SK-N-SH treated with all-trans-retinoic acid at 6 μM for 48 hours (cell line): ENCODE data around the gene SERPINF2.

ENCODE experiments used
- ATAC-seq: fragments of 200-7000 bp; cut with Tn5 transposase; 3 replicates; pipeline ENCODE4 v1.9.1; 2020; ENCODE audit warnings: mild to moderate bottlenecking, moderate library complexity
- BACH2 ChIP-seq: fragments of 250-450 bp; sonication (Bioruptor Pico); IDR thresholded peaks from 2 replicates; pipeline ENCODE4 v1.9.0; 2021; ENCODE audit warnings: mild to moderate bottlenecking, borderline replicate concordance
- CREB5 ChIP-seq: fragments of 250-450 bp; sonication (Bioruptor Pico); IDR thresholded peaks from 2 replicates; pipeline ENCODE4 v1.5.1; 2020; ENCODE audit warnings: low read depth, mild to moderate bottlenecking, moderate library complexity
- CSDC2 ChIP-seq: fragments of 250-450 bp; sonication (Bioruptor Pico); IDR thresholded peaks from 2 replicates; pipeline ENCODE4 v1.5.0; 2020; ENCODE audit warnings: mild to moderate bottlenecking, moderate library complexity
- ESRRG ChIP-seq: fragments of 250-450 bp; sonication (Bioruptor Pico); IDR thresholded peaks from 2 replicates; pipeline ENCODE4 v1.6.1; 2021; ENCODE audit warnings: mild to moderate bottlenecking
- GLIS3 ChIP-seq: fragments of 250-450 bp; sonication (Bioruptor Pico); IDR thresholded peaks from 2 replicates; pipeline ENCODE4 v1.5.0; 2020; ENCODE audit warnings: mild to moderate bottlenecking, moderate library complexity
- ISL1 ChIP-seq: fragments of 250-450 bp; sonication (Bioruptor Pico); IDR thresholded peaks from 2 replicates; pipeline ENCODE4 v2.1.2; 2022; ENCODE audit warnings: mild to moderate bottlenecking, moderate library complexity
- OSR1 ChIP-seq: fragments of 250-450 bp; sonication (Bioruptor Pico); IDR thresholded peaks from 2 replicates; pipeline ENCODE4 v1.8.0; 2022; ENCODE audit warnings: moderate library complexity, mild to moderate bottlenecking, inconsistent platforms
- POU6F1 ChIP-seq: fragments of 250-450 bp; sonication (Bioruptor Pico); IDR thresholded peaks from 2 replicates; pipeline ENCODE4 v1.8.0; 2021; ENCODE audit warnings: low read depth, mild to moderate bottlenecking, moderate library complexity, borderline replicate concordance
- PPARA ChIP-seq: fragments of 250-450 bp; sonication (Bioruptor Pico); IDR thresholded peaks from 2 replicates; pipeline ENCODE4 v1.5.0; 2020; ENCODE audit warnings: mild to moderate bottlenecking, borderline replicate concordance
- RARB ChIP-seq: fragments of 250-450 bp; sonication (Bioruptor Pico); IDR thresholded peaks from 2 replicates; pipeline ENCODE4 v1.8.0; 2021; ENCODE audit warnings: mild to moderate bottlenecking, moderate library complexity
- SNAI2 ChIP-seq: fragments of 250-450 bp; sonication (Bioruptor Pico); IDR thresholded peaks from 2 replicates; pipeline ENCODE4 v1.5.0; 2020; ENCODE audit warnings: mild to moderate bottlenecking, moderate library complexity
- TCF4 ChIP-seq: fragments of 250-450 bp; sonication (Bioruptor Pico); IDR thresholded peaks from 2 replicates; pipeline ENCODE4 v1.8.0; 2021; ENCODE audit warnings: mild to moderate bottlenecking, moderate library complexity, borderline replicate concordance
- TOX ChIP-seq: fragments of 250-450 bp; sonication (Bioruptor Pico); IDR thresholded peaks from 2 replicates; pipeline ENCODE4 v1.8.0; 2021; ENCODE audit warnings: mild to moderate bottlenecking, moderate library complexity, borderline replicate concordance
- TSHZ2 ChIP-seq: fragments of 250-450 bp; sonication (Bioruptor Pico); IDR thresholded peaks from 2 replicates; pipeline ENCODE4 v1.5.0; 2020; ENCODE audit warnings: mild to moderate bottlenecking, moderate library complexity
- ZC3H10 ChIP-seq: fragments of 250-450 bp; sonication (Bioruptor Pico); IDR thresholded peaks from 2 replicates; pipeline ENCODE4 v1.5.1; 2021; ENCODE audit warnings: mild to moderate bottlenecking, moderate library complexity
- ZFP3 ChIP-seq: fragments of 250-450 bp; sonication (Bioruptor Pico); IDR thresholded peaks from 2 replicates; pipeline ENCODE4 v1.5.0; 2020; ENCODE audit warnings: mild to moderate bottlenecking, moderate library complexity
- ZFP30 ChIP-seq: fragments of 450-650 bp; formaldehyde crosslinking; IDR thresholded peaks from 2 replicates; pipeline ENCODE4 v1.5.0; 2022; ENCODE audit warnings: mild to moderate bottlenecking, moderate library complexity
- ZNF565 ChIP-seq: fragments of 450-650 bp; formaldehyde crosslinking; conservative IDR thresholded peaks from 2 replicates; pipeline ENCODE4 v1.5.0; 2020; ENCODE audit warnings: low read depth, mild to moderate bottlenecking, moderate library complexity
- ZNF70 ChIP-seq: fragments of 450-650 bp; formaldehyde crosslinking; IDR thresholded peaks from 2 replicates; pipeline ENCODE4 v1.5.0; 2020; ENCODE audit warnings: mild to moderate bottlenecking, moderate library complexity
- ZNF8 ChIP-seq: fragments of 450-650 bp; formaldehyde crosslinking; IDR thresholded peaks from 2 replicates; pipeline ENCODE4 v1.5.0; 2020; ENCODE audit warnings: mild to moderate bottlenecking, moderate library complexity
- TF ChIP-seq, protein P1 (sequence below): fragments of 250-450 bp; sonication (Bioruptor Pico); IDR thresholded peaks from 2 replicates; pipeline ENCODE4 v1.8.0; 2020; ENCODE audit warnings: mild to moderate bottlenecking, moderate library complexity, borderline replicate concordance
- TF ChIP-seq, protein P2 (sequence below): fragments of 250-450 bp; sonication (Bioruptor Pico); IDR thresholded peaks from 2 replicates; pipeline ENCODE4 v1.5.1; 2021; ENCODE audit warnings: mild to moderate bottlenecking, moderate library complexity

The SERPINF2 gene

DNA sequence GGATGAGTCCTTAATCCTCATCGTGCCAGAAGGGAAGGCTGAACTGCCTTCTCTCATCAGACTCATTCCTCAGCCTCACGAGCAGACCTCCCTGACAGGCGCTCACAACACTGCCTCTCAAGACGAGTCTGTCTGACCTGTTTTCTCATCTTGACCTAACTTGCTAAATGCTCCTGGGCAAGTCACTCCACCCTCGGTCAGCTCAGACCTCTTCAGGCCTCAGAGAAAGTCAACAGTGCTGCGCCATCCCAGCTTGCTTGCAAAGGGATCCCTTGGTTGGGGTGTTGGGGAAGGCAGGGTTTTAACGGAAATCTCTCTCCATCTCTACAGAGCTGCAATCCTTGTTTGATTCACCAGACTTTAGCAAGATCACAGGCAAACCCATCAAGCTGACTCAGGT lies 34.2 kb downstream of the SERPINF2 start:
- no peak for ATAC-seq
- no peak for TF ChIP-seq ZFP30
- no peak for TF ChIP-seq ISL1 (CRISPR knock-in tag)
- no peak for TF ChIP-seq ZC3H10 (CRISPR knock-in tag)
- TF ChIP-seq TOX (CRISPR knock-in tag) = no peak
- no peak for TF ChIP-seq ZFP3 (CRISPR knock-in tag)
- no peak for TF ChIP-seq CSDC2
- no peak for TF ChIP-seq GLIS3 (CRISPR knock-in tag)
- no peak for TF ChIP-seq POU6F1 (CRISPR knock-in tag)
- no peak for TF ChIP-seq ZNF70 (CRISPR knock-in tag)
- no peak for TF ChIP-seq TCF4 (CRISPR knock-in tag)
- no peak for TF ChIP-seq PPARA
- TF ChIP-seq, protein P1, sequence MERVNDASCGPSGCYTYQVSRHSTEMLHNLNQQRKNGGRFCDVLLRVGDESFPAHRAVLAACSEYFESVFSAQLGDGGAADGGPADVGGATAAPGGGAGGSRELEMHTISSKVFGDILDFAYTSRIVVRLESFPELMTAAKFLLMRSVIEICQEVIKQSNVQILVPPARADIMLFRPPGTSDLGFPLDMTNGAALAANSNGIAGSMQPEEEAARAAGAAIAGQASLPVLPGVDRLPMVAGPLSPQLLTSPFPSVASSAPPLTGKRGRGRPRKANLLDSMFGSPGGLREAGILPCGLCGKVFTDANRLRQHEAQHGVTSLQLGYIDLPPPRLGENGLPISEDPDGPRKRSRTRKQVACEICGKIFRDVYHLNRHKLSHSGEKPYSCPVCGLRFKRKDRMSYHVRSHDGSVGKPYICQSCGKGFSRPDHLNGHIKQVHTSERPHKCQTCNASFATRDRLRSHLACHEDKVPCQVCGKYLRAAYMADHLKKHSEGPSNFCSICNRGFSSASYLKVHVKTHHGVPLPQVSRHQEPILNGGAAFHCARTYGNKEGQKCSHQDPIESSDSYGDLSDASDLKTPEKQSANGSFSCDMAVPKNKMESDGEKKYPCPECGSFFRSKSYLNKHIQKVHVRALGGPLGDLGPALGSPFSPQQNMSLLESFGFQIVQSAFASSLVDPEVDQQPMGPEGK (CRISPR knock-in tag) = no peak
- TF ChIP-seq ZNF8 (CRISPR knock-in tag) = no peak
- TF ChIP-seq SNAI2 (CRISPR knock-in tag) = no peak
- TF ChIP-seq, all 23 proteins: peak for 0

DNA sequence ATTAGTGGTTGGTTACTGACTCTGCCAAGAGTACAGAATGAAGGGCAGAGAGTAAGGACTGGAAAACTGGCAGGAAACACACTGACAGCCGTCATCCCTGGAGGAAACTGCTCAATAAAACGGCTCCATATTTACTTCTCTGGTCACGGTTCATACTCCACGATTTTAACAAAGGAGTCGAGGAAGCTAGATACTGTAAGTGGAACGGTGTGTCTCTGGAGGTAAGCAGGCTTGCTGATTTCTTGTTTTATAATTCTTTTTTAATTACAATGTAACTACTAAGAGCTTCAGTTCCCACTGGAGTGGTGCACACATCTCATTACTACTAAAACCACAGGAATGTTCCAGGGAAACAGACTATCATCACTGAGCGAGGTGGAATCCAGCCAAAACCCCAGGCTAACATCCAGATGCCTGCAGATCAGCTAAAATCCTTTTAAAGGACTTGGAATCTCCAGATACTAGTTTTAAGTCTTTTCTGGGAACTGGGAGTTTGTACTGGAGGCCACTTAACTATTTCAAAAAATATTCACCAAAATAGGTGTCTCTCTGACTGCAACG lies 37.0 kb downstream of the SERPINF2 start:
- TF ChIP-seq RARB (no peak), ISL1 (CRISPR knock-in tag) (peak; percentile 37; the same call in 1 of the 2 replicates)
- peak; percentile 90 for ATAC-seq

- no peak for ATAC-seq
- TF ChIP-seq, protein P2, sequence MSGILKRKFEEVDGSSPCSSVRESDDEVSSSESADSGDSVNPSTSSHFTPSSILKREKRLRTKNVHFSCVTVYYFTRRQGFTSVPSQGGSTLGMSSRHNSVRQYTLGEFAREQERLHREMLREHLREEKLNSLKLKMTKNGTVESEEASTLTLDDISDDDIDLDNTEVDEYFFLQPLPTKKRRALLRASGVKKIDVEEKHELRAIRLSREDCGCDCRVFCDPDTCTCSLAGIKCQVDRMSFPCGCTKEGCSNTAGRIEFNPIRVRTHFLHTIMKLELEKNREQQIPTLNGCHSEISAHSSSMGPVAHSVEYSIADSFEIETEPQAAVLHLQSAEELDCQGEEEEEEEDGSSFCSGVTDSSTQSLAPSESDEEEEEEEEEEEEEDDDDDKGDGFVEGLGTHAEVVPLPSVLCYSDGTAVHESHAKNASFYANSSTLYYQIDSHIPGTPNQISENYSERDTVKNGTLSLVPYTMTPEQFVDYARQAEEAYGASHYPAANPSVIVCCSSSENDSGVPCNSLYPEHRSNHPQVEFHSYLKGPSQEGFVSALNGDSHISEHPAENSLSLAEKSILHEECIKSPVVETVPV = no peak
- TF ChIP-seq ZNF565 (CRISPR knock-in tag) (no peak), ZNF70 (CRISPR knock-in tag) (no peak), GLIS3 (CRISPR knock-in tag) (no peak), SNAI2 (CRISPR knock-in tag) (no peak), ZC3H10 (CRISPR knock-in tag) (no peak), TCF4 (CRISPR knock-in tag) (no peak), TOX (CRISPR knock-in tag) (no peak), CSDC2 (no peak), RARB (no peak)
- TF ChIP-seq, protein P1 (CRISPR knock-in tag) = no peak
Measured at GRCh38 chr17:1782171-1782567, 39.5 kb downstream of the SERPINF2 start.

- ATAC-seq = no peak
- TF ChIP-seq CSDC2 (no peak), RARB (no peak), OSR1 (CRISPR knock-in tag) (no peak), ZC3H10 (CRISPR knock-in tag) (no peak), CREB5 (CRISPR knock-in tag) (no peak), ISL1 (CRISPR knock-in tag) (no peak), ZFP3 (CRISPR knock-in tag) (no peak), TOX (CRISPR knock-in tag) (no peak), POU6F1 (CRISPR knock-in tag) (no peak), ZNF565 (CRISPR knock-in tag) (no peak), BACH2 (CRISPR knock-in tag) (no peak), TSHZ2 (no peak), ESRRG (no peak)
Measured at GRCh38 chr17:1783271-1783670, 40.6 kb downstream of the SERPINF2 start.
